Chondrocyte (in vitro differentiated cells): Measurements from ENCODE around the gene M1AP. TPM values are rescaled to one million over a fixed set of nuclear protein-coding genes. Genes with fewer than 3 reads are reported as not detected.

ENCODE experiments used
- DNase-seq: peaks from one replicate; pipeline ENCODE4 v3.0.0; 2021; ENCODE audit warnings: mixed read lengths, low spot score
- H3K27ac Mint-ChIP-seq: one replicate; pipeline ENCODE4 v1.8.0; 2021; ENCODE audit warnings: mild to moderate bottlenecking, moderate library complexity, mixed read lengths; ENCODE audit not compliant: unreplicated experiment
- H3K27me3 Mint-ChIP-seq: 2 replicates; pipeline ENCODE4 v1.8.0; 2021; ENCODE audit warnings: low read depth, mixed read lengths
- H3K36me3 Mint-ChIP-seq: 2 replicates; pipeline ENCODE4 v1.8.0; 2021; ENCODE audit warnings: low read depth, mixed read lengths
- H3K4me1 Mint-ChIP-seq: 2 replicates; pipeline ENCODE4 v1.8.0; 2021; ENCODE audit warnings: low read depth, mild to moderate bottlenecking, mixed read lengths
- H3K4me3 Mint-ChIP-seq: one replicate; pipeline ENCODE4 v1.8.0; 2021; ENCODE audit warnings: mild to moderate bottlenecking, moderate library complexity, mixed read lengths; ENCODE audit not compliant: unreplicated experiment
- H3K9me3 Mint-ChIP-seq: 2 replicates; pipeline ENCODE4 v1.8.0; 2021; ENCODE audit warnings: low read depth, mixed read lengths
- CTCF ChIP-seq: fragments of 200-600 bp; sonication (generic); IDR thresholded peaks from 2 replicates; pipeline ENCODE4 v1.5.0; 2021; ENCODE audit warnings: antibody characterized with exemption, mild to moderate bottlenecking, moderate library complexity
- total RNA-seq: library from RNA; stranded (reverse); gene quantifications from 3 replicates; pipeline ENCODE4 v1.2.1, GENCODE V29; 2021

Gene M1AP
- total RNA-seq, 1 donor from 2014 or later = 0.35 TPM

DNA sequence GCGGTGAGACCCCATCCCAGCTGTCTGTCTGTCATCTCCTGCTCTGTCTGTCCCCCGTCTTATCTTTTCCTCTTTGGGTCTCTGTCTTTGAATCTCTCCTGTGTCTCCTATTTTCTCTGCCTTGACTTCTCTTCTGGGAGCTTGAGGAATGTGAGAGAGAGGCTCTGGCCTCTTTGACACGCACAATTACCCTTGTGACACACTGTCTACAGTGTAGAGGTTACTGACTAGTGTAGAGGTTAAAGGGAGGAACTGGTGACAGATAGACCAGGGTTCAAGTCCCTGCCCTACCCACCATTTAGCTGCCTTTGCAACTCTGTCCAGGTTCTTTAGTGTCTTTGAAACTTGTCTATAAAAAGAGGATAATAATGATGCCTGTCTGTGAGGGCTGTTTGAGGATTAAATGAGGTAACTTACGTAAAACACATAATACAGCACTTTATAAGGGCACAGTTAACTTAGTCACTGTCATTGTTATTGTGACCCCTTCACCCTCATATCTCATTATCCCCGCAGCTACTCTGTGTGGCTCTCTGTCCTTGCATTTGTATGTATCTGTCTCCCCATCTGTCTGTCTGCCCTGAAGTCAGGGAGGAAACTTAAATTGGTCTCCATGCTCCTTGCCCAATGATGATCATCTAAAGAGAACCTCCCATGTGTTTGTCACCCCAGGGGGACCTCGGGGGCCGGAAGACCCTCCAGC, 25.8 kb upstream of the M1AP start:
- H3K4me3 Mint-ChIP-seq = no peak overlapping the region
- no peak overlapping the region for H3K27ac Mint-ChIP-seq
- H3K4me1 Mint-ChIP-seq = peaks cover 4% of the 10 kb centered on the region
- no peaks in the 10 kb centered on the region for H3K27me3 Mint-ChIP-seq
- H3K36me3 Mint-ChIP-seq = peaks cover 26% of the 10 kb centered on the region
- no peak for DNase-seq
- no peak for TF ChIP-seq CTCF
- no peaks in the 10 kb centered on the region for H3K9me3 Mint-ChIP-seq

- Mint-ChIP-seq H3K4me1 (peaks cover 4% of the 10 kb centered on the region), H3K36me3 (peaks cover 21% of the 10 kb centered on the region), H3K9me3 (no peaks in the 10 kb centered on the region), H3K27ac (no peak overlapping the region), H3K4me3 (no peak overlapping the region), H3K27me3 (no peaks in the 10 kb centered on the region)
- no peak for TF ChIP-seq CTCF
- no peak for DNase-seq
These were observed 23.3 kb upstream of the M1AP start for GRCh38 chr2:74671479-74671878.

DNA sequence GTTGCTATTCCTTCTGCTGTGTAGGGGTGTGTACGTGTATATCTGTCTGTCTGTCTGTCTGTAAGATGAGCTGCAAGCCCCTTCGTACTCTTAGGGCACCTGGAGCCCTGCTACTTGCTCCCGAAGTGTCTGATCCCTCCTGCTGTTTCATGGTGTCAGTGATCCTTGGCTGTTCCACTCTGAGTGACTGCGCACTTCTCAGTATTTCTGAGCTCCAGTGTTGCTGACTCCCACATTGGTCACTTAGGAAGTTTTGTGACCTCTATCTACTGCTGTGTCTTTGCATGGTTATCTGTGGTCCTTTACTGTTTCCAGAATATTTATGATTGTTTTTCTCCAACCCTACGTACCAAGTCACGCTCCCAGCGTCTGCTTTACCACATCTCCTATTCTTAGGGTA, 22.1 kb upstream of the M1AP start:
- no peak overlapping the region for H3K27ac Mint-ChIP-seq
- DNase-seq = no peak
- H3K36me3 Mint-ChIP-seq = peaks cover 12% of the 10 kb centered on the region
- H3K4me1 Mint-ChIP-seq = peaks cover 4% of the 10 kb centered on the region
- no peaks in the 10 kb centered on the region for H3K9me3 Mint-ChIP-seq
- no peak overlapping the region for H3K4me3 Mint-ChIP-seq
- TF ChIP-seq CTCF = no peak
- no peaks in the 10 kb centered on the region for H3K27me3 Mint-ChIP-seq

- no peak for DNase-seq
These were observed 20.0 kb upstream of the M1AP start for GRCh38 chr2:74668087-74668486.

GRCh38 chr2:74659462-74659861, 11.3 kb upstream of the M1AP start:
- no peaks in the 10 kb centered on the region for H3K9me3 Mint-ChIP-seq
- no peaks in the 10 kb centered on the region for H3K27me3 Mint-ChIP-seq
- no peak for DNase-seq
- H3K4me3 Mint-ChIP-seq = no peak overlapping the region
- H3K4me1 Mint-ChIP-seq = peaks cover 6% of the 10 kb centered on the region
- H3K27ac Mint-ChIP-seq = no peak overlapping the region
- TF ChIP-seq CTCF = no peak
- H3K36me3 Mint-ChIP-seq = peaks cover 15% of the 10 kb centered on the region

More at GRCh38 chr2:74668087-74668486, 20.0 kb upstream of the M1AP start:
- Mint-ChIP-seq H3K27ac (no peak overlapping the region), H3K27me3 (no peaks in the 10 kb centered on the region), H3K4me1 (peaks cover 4% of the 10 kb centered on the region), H3K36me3 (peaks cover 4% of the 10 kb centered on the region), H3K4me3 (no peak overlapping the region), H3K9me3 (no peaks in the 10 kb centered on the region)
- TF ChIP-seq CTCF = no peak
